GM21447 (cell line): ENCODE results near the gene ATP2A3.
A peak's percentile ranks its signal among the peaks of the same experiment; 100 is the strongest.

Experiments
- ATAC-seq: cut with Tn5 transposase; IDR thresholded peaks from one replicate; pipeline ENCODE4 v1.9.1; 2021; ENCODE audit not compliant: unreplicated experiment

ATP2A3 gene

DNA sequence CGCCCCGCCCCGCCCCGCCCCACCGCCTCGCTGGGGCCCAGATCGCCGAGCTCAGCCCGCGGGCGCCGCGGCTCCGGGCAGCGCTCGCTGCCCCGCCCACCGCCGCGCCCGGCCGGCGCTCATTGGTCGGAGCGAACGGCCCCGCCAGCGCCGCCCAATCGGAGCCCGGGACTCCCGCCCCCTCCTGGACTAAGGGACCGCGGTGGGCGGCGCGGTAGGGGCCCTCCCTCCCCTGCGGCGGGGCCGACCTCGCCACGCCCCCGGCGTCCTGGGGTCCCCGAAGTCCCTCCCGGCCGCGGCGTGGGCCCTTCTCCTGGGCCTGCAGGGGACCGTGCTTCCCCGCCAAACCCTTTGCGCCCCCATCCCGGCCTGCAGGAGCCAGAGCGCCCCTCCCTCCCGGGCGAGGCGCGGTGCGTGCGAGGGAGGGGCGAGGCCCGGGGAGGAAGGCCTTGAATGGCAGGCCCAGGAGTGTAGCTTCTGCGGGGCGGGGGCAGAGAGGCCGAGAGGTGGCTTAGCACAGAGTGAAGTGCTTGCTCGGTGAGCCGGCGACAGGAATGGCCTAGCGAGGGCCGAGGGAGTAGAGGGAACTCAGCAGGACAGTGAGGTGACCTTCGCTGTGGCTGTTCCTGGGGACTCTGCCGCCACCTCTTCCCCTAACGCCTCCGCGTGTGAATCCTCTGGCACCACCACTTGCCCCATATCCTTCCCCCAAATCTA lies 71.1 kb downstream of the ATP2A3 start, which contains the start of gene CAMKK1:
Gene CAMKK1 (minus strand): TSS at position 51 of the 717 bp plus-strand sequence. CDS start 7,366 bp downstream, outside the sequence.
- peak; percentile 74 for ATAC-seq

DNA sequence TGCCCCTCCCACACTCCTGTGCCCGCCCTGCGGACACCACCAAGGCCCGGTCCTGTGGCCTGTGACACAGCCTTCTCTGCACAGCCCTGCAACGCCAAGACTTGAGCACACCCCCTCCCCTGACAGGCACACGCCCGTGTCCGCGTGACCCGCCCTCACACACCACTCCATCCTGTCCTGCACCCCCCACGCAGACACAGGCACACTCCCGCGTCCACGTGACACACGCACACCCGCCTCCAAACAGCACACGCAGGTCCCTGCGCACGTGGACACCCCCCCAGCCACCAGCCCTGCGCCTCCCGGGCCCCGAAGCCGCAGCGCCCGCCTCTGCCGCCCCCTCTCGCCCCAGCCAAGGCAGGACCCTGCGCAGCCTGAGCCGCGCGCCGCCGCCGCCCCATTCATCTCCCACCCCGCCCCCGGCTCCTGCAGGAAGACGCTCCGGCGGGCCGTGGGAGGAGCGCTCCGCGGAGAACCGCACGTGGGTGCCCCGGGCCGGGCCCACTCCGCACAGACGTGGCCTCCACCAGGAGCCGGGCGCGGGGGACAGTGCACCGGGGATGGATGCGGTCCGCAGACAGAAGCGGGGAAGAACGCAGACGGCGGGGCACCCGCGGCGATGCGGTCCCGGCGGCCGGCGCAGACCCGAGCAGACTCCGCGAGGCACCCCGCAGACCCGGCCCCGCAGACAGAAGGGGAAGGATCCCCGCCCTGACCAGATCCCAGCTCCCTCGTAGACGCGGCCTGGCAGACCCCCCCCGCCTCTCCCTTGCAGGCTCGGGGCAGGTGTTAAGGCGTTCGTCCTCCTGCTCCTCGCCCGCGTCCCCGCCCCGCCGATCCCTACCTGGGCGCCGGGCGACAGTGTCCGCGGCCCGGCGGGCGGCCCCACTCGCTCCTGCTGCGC lies 71.9 kb downstream of the ATP2A3 start:
- peak; percentile 25 for ATAC-seq

DNA sequence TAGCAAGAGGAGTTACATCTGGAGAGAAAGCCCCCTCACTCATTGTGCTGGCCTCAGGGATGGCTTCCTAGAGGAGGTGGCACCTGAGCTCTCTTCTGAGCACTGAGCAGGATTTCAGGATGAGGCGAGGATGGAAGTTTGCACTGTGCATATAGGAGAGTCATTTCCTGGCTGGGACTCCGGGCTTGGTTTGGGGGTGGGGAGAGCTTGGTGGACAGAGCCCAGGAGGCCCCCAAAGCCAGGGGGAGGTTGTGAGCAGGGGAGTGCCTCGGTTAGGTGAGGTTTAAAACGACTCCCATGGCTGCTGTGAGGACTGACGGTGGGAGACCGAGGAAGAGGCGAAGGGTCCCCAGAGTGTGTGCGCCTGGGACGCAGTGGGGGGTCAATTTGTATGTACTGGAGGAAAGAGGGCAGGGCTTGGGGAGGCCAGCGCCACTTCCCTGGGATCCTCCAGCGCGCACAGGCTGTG lies 72.6 kb downstream of the ATP2A3 start:
- no peak for ATAC-seq

DNA sequence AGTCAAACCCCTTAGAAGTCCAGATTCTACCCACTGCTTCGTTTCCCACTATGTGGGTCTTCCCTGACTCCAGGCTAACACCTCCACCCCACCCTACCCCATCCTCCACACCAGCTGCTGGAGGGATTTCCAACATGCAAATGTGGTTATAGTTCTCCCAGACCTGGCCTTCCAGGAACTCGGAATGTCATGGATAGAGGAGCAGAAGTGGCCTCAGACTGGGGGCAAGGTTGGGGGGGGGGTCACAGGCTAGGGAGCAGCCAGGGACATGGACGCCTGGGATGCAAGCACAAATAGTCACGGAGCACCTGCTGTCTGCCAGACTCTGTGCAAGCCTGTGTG lies 73.4 kb downstream of the ATP2A3 start:
- no peak for ATAC-seq

DNA sequence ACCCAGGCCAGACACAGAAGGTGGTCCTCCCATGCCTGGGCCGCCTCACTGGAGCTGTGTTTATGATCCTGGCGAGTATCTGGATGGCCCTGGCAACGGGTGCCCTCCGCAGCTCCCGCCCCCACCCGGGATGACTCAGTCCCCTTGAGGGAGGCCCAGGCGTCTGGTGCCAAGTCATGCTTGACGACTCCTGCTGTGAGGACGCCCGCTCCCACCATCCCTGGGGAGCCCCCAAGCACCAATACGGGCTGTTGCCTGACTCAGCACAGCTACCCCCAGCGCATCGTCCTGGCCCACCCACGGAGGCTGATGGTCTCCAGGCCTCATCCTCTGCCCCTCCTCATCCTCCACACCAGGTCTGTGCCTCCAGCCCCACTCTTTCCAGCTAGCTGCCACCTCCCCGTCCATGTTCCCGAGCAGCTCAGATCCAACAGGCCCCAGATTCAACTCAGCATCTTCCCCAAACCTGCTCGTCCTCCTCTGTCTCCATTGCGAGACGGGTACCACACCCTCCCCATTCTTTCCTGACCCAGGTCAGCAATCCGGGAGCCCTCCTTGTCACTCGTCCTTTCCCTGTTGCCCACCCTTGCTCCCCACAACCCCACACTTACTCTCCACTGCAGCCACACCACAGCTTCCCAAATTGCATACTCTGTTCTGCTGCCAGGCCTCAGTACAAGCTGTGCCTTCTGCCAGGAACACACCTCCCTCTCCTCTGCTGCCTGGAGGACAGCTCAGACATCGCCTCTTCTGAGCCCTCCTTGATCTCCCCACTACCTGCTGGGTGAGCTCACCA lies 74.0 kb downstream of the ATP2A3 start:
- no peak for ATAC-seq

DNA sequence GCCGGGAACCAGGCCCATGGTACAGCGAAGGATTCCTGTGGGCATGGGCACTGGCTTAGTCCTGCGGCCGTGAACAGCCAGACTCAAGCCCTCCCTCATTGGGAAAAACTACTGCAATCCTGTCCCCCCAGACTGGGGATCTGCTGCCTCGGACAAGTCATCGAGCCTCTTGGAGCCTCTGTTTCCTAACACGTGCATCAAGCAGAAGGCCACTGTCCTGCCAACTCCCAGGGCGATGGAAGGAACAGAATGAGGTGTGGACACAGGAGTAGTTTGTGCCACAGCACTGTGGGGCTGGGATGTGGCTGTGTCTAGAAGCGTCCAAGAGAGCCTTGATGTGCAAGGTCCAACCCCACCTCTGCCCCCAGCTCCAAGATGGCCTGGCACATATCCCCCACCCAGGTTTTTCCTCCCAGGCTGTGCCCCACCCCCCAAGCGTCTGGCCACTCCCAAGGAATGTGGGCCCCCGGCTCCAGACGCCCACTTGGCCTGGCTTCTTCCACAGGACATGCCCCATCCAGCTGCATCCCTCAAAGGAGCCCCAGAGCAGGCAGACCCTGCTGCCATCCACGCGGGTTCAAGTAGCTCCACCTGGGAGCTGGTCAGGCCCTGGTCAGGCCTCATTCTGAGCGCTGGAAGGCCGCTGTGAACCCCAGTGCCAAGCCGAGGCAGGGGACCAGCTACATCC lies 74.8 kb downstream of the ATP2A3 start:
- ATAC-seq, result no peak

DNA sequence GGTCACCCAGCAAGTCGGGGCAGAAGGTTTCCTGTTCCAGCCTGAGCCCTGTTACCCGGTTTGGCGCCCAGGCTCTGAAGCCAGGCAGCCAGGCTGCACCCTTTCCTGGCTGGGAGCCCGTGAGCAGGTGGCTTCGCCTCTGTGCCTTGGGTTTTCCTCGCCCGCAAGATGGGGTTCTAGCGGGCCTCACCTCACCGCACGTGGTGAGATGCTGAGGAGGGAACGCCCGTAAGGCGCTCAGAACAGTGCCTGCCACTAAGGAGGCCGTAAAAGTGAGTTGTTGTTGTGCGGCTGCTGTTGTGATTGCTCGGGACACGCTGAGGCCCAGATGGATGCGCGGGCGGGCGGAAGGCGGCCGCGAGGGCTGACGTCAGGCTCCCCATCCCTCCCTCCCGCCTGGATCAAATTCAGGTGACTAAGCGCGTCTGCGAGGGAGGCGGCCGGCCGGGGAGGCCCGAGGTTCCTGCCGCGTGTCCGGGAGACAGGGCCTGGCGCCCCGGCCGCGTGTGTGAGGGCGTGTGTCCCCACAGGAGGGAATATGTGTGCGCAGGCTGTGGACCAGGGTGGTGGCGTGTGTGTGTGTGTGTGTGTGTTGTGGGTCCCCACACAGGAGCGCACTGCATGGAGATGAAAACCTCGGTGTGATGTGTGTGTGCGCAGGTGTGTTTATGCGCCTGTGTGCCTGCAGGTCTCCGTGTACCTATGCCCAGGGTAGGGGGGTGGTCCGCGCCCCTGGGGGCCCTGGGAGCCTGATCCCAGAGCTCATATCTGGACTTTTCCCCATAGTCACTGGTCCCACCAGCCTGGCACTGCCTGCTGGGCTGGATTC lies 75.7 kb downstream of the ATP2A3 start:
- ATAC-seq, result no peak

DNA sequence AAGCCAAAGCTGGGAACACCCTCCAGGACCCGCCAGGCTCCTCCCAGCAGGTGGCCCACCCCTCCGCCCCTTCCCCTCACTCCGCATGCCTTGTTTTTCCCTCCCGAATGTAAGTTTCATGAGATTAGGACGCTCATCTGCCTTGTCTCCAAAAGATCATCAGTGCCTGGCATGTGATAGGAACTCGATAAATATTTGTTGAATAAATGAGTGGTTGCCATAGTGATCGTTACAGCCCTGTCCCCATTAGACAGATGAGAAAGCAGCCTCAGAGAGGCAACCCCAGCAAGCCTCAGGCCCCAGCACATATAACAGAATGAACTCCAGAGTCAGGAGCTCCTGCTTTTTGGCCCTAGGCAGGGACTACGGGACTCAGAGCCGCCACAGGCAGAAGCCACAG lies 76.4 kb downstream of the ATP2A3 start:
- ATAC-seq, result no peak

DNA sequence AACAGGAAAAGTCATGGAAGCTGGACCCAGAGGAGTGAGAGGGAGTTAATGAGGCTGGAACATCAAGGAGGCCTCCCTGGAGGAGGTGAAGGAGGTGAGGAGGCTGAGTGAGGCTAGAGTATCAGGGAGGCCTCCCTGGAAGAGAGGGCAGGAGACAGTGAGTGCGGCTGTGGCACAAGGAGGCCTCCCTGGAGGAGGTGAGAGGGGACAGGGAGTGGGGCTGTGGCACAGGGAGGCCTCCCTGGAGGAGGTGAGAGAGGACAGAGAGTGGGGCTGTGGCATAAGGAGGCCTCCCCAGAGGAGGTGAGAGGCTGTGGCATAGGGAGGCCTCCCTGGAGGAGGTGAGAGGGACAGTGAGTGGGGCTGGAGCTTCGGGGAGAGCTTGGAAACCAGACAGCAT lies 76.8 kb downstream of the ATP2A3 start:
- no peak for ATAC-seq

DNA sequence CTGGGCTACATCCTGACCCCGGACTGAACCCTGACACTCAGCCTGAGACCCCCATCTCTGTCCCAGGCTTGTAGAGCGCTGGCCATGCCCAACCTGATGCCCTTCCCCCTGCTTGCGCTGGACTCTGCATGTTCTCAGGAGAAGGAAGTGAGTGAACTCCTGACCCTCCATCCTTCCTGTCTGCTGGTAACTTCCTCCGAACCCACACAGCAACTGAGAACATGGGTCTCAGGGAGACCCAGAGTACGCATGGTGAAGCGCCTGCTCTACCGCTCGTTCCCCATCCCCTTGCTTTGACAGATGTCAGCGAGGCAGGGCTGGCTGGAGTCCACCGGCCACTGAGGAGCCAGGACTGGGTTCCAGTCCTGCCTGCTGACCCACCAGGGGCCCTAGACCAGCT lies 77.5 kb downstream of the ATP2A3 start:
- ATAC-seq, result no peak

DNA sequence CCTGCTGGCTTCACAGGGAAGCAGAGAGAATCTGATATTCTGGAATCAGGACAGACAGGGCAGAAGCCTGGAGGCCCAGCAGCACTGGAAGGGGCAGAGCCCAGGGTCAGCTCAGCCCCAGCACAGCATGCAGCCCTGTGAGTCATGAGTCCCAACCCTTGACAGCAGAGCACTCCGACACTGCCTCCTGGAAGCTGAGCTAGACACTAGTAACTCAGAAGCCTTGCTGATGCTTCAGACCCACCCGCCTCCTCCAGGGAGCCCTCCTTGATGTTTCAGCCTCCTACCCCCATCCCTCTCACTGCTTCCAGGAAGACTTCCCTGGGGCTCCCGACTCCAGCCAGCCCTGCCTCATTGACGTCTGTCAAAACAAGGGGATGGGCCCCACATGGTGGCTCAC lies 78.3 kb downstream of the ATP2A3 start:
- no peak for ATAC-seq

DNA sequence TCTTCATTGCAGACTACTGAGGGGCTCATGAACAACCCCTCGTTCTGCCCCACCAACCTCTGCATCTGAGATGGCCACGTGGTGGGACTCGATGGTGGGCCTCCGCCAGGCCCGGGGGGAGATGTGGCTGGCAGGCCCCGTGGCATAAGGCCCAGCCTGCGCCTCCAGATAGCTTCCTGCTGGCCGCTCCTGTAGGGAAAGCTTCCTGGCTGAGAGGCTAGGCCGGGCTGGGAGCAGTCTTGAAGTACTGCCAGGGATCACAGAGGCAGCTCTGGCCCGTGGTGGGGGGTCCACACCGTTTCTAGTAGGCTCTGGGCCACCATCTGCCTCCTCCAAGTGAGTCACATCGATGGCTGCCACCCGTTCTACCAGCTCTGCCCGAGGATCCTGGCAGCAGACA lies 79.0 kb downstream of the ATP2A3 start:
- ATAC-seq, result no peak

DNA sequence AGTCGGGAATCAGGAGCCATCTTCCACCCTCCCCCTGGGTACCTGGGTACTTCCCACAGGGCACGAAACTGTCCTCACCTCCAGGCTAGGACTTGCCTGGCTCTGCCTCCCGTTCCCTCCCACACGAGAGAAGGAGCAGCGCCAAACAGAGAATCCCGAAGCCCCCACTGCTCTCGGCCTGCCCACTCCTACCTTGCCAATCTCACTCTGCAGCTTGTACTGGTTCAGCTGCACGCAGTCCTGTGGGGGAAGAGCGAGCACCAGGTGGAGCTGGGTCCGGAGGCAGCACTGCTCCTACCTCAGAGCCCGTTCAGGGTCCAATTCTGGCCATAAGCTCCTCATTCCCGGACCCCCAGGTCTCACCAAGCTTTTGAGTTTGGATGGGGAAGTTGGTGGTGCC lies 80.0 kb downstream of the ATP2A3 start:
- no peak for ATAC-seq

DNA sequence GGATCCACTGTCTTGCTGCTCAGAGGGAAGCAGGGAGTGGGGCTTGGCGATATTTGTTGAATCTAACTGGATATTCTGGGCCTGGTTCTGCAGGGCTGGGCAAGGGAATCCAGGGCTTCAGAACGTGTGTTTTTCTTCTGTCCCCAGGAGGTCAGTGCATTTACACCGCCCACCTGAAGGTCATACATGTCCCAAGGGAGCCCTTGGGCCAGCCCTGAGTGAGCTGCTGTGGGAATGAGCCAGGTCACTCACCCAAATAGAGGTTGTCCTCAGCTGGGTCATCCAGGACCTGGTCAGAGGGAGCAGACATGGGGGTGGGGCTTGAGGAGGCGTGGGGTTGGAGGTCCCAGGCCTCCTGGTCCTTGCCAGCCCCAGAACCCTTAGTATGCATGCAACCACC lies 82.0 kb downstream of the ATP2A3 start:
- ATAC-seq, result no peak

DNA sequence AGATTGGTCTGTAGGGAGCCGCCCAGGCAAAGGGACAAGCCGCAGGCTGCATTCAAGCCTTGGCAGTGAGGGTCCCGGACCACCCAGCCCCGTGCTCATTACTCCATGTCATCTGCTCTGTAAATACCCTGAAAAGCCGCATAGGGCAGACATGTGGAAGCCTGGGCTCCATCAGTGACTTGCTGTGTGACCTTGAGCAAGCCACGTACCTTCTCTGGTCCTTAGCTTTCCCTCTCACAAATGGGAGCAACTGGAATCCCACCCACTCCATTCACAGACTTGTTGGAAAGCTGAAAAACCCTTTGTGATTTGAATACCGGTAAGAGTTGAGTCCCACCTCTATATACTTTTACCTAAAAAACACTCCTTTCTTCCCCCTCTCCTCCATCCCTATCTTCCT lies 83.3 kb downstream of the ATP2A3 start:
- no peak for ATAC-seq

DNA sequence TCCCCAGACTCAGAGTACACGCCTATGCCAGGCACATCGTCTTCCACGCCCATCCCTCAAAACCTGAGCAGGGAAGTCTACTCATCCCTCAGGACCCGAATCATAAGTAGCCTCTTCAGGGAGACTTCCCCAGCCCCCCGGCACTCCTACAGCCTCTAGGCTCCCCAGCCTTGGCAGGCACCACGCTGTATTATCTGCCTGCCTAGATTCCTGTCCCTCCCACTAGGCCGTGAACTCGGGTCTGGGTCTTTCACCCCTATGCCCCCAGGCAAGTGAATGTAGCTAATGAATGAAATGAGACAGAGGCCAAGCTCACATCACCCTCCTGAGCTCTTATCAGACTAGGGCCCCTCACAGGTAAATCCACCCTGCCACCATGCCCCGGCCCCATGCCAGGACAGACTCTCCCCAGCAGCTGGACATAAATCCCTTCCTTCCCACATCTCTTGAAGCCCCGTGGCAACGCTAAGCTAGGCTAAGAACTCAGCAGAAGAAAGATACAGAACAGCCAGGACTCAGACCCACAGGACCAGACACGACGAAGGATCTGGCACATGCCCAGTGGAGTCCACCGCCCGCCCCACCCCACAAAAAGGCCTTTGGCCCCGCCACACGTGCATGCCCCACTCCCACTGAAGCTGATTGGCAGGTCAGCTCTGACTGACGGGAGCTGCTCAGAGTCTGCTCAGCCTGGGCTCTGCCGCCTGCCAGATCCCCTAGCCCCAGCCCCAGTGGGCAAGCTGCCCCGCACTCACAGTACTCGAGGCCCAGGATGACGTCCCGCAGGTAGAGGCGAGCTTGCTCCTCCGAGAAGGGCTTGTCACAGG lies 84.4 kb downstream of the ATP2A3 start:
- ATAC-seq, result no peak

DNA sequence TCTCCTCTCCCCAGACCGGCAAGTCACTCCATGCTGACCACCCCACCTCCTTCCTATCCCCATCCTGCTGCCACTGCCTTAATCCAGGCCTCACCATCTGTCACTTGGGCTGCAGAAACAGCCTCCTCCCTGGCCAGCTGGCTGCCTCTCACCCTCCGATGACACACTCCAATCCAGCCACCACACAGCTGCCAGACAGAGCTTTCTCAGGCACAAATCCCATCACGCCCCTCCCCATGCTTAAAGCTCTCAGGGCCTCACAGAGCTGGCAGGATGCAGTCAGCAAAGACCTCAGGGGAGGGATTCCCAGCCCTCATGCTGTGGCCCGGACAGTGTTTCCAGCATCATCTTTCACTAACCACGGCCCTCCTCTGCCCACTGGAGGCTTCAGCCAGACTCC lies 85.1 kb downstream of the ATP2A3 start:
- no peak for ATAC-seq

DNA sequence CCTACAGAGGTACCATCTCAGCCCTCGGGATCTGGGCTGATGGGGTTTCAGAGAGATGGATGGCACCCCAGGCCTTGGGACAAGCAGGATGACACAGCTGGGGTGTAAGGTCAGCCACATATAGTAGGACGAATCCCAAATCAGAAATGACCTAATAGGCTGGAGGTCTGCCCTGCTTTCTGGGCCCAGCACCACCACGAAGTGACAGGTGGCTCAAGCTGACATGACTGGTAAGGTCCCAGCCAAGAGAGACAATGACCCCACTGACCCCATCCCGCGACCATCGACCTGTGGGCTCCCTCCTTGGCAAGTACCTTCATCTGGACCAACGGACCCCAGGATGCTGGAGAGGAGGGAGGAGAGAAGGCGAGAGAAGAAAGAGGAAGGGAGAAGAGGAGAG lies 87.0 kb downstream of the ATP2A3 start:
- ATAC-seq, result no peak

DNA sequence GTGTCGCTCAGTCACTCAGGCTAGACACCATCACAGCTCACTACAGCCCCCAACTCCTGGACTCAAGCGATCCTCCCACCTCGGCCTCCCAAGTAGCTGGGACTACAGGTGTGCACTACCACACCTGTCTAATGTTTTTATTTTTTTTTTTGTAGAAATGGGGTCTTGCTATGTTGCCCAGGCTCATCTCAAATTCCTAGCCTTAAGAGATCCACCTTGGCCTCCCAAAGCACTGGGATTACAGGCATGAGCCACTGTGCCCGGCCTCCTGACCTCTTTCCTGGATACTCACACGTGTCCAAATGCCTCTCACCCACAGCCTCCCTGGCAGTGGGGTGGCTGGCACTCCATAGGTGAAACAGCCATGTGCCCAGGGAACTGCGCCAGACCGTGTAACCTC lies 88.9 kb downstream of the ATP2A3 start:
- no peak for ATAC-seq
